K562 (cell line): ENCODE data around the gene RGS9BP. TPM values are rescaled to one million over a fixed set of nuclear protein-coding genes. Genes with fewer than 3 reads are reported as not detected.

ENCODE experiments used
- CBX8 ChIP-seq: fragments of 200-600 bp; sonication (generic); IDR thresholded peaks from 2 replicates; pipeline ENCODE4 v1.6.1; 2012; ENCODE audit warnings: borderline replicate concordance, mixed run types, low read depth, mild to moderate bottlenecking, moderate library complexity, mixed read lengths, low read length, control low read depth, inconsistent platforms; ENCODE audit not compliant: poor library complexity, severe bottlenecking; ENCODE audit errors: extremely low read depth
- HMG20A ChIP-seq: fragments of 450-650 bp; formaldehyde crosslinking; conservative IDR thresholded peaks from 2 replicates; pipeline ENCODE4 v1.4.0; 2020; ENCODE audit warnings: mild to moderate bottlenecking, mixed read lengths
- L3MBTL2 ChIP-seq: fragments of 450-650 bp; IDR thresholded peaks from 2 replicates; pipeline ENCODE4 v1.6.1; 2016; ENCODE audit warnings: mild to moderate bottlenecking, moderate library complexity
- MAZ ChIP-seq, 2 experiments: fragments of 450-650 bp in 1 of 2; sonication (generic) in 1 of 2; formaldehyde crosslinking; IDR thresholded peaks in 1 of 2; conservative IDR thresholded peaks in 1 of 2; 2 replicates each; pipeline versions ENCODE4 v1.4.0 to v1.5.0; 2020; ENCODE audit warnings: mild to moderate bottlenecking in 1 of 2, missing genetic modification reagents in 1 of 2
- NEUROD1 ChIP-seq: fragments of 150-350 bp; IDR thresholded peaks from 2 replicates; pipeline ENCODE4 v1.6.1; 2014; ENCODE audit warnings: borderline replicate concordance, low read length, low read depth; ENCODE audit not compliant: partially characterized antibody
- NR2C1 ChIP-seq, 2 experiments: fragments of 450-650 bp; IDR thresholded peaks; 2 replicates each; pipeline ENCODE4 v1.6.1; 2017; ENCODE audit warnings: mild to moderate bottlenecking in 2 of 2, antibody characterized with exemption in 1 of 2, inconsistent platforms in 1 of 2, missing compliant biosample characterization in 1 of 2, missing genetic modification characterization in 1 of 2
- NR2C2 ChIP-seq, 2 experiments: fragments of 200-800 bp in 1 of 2; sonication (Bioruptor generic) in 1 of 2; sonication (generic) in 1 of 2; formaldehyde crosslinking in 1 of 2; IDR thresholded peaks; 2 replicates each; pipeline versions ENCODE4 v1.6.1 to v1.8.0; 2016 to 2022; ENCODE audit warnings: mild to moderate bottlenecking in 1 of 2, missing compliant biosample characterization in 1 of 2, missing genetic modification characterization in 1 of 2, missing genetic modification reagents in 1 of 2
- SPI1 ChIP-seq: IDR thresholded peaks from 2 replicates; pipeline ENCODE4 v1.6.1; 2011; ENCODE audit warnings: low read depth, low read length, control low read depth, borderline replicate concordance
- TRIM24 ChIP-seq, 2 experiments: fragments of 450-650 bp; IDR thresholded peaks; 2 replicates each; pipeline ENCODE4 v1.6.1; 2016
- ZZZ3 ChIP-seq: fragments of 450-650 bp; IDR thresholded peaks from 2 replicates; pipeline ENCODE4 v1.6.1; 2016; ENCODE audit warnings: antibody characterized with exemption, mild to moderate bottlenecking, moderate library complexity
- polyA plus RNA-seq, 8 experiments: library from polyadenylated mRNA; depleted of rRNA in 4 of 8; stranded (reverse) in 5 of 8; unstranded in 3 of 8; fragments of >200 nt; fragmentation: Nextera tagmentation in 2 of 8; fragmentation: Illumina TruSeq in 1 of 8; extraction: Ambion mirVana in 2 of 8; extraction: Trizol in 1 of 8; gene quantifications; 2 replicates each; pipeline versions ENCODE4 v1.2.1 to v1.2.3, GENCODE V29; 2011 to 2014; ENCODE audit warnings: inconsistent platforms in 1 of 8, missing spikeins in 1 of 8
- total RNA-seq, 7 experiments: library from RNA; depleted of rRNA in 6 of 7; stranded (reverse); fragments of >200 nt in 6 of 7; fragmentation: Illumina TruSeq in 2 of 7; extraction: Trizol in 2 of 7; gene quantifications; 2 replicates each; pipeline versions ENCODE4 v1.2.1 to v1.2.3, GENCODE V29; 2011 to 2021; ENCODE audit warnings: low replicate concordance in 1 of 7
- TF ChIP-seq, protein P1 (sequence below), 2 experiments: fragments of 450-650 bp; IDR thresholded peaks; 2 replicates each; pipeline ENCODE4 v1.6.1; 2016
- TF ChIP-seq, protein P2 (sequence below): sonication (generic); formaldehyde crosslinking; IDR thresholded peaks from 2 replicates; pipeline ENCODE4 v1.8.0; 2022; ENCODE audit warnings: mild to moderate bottlenecking, missing genetic modification reagents
- TF ChIP-seq, protein P3 (sequence below): fragments of 250-450 bp; sonication (Bioruptor Pico); IDR thresholded peaks from 2 replicates; pipeline ENCODE4 v1.5.0; 2021; ENCODE audit warnings: mild to moderate bottlenecking, borderline replicate concordance
- TF ChIP-seq, protein P4 (sequence below): fragments of 250-450 bp; sonication (Bioruptor Pico); IDR thresholded peaks from 2 replicates; pipeline ENCODE4 v1.5.0; 2021
- TF ChIP-seq, protein P5 (sequence below): fragments of 450-650 bp; IDR thresholded peaks from 2 replicates; pipeline ENCODE4 v1.6.1; 2016; ENCODE audit warnings: antibody characterized with exemption
- TF ChIP-seq, protein P6 (sequence below): fragments of 250-450 bp; sonication (Bioruptor Pico); IDR thresholded peaks from 2 replicates; pipeline ENCODE4 v1.8.0; 2021; ENCODE audit warnings: moderate library complexity, mild to moderate bottlenecking, inconsistent platforms

The RGS9BP gene
- total and polyA plus RNA-seq, 9 of the 15 experiments (the other 6 are each of a cell fraction or from before 2014, with no cell fraction given), result 0.03 to 1.3 (median 0.49) TPM

DNA sequence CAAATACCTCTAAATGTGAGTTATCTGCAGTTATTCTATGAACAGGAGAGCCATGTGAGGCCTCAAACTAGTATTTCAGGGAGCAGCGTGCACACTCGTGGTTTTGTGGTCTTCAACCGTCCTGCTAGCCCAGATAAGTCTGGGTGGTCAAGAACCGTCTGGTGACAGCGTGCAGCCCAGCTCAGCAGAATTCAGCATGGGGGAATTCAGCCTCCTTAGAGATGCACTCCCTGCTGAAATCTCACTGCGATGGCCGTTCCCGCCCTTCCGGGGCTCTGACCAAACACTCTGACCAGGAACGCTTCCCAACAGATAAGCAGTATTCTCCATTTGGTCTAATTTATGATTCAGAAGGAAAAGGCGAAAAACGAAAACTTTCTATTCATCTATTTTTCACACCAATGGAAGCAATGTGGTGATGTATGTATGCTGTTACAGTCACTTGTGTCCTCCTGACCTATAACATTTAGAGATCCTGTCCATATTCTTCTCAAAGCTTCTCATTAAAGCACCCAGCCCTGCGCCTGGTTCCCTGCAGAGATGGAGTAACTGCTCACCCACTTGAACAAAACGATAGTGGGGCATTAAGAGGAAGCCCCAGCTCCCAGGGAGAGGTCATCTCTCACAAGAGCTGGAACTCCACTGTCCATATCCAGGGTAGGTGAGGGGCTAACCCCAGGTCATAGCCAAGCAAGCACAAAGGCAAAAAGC lies 3.6 kb upstream of the RGS9BP start (continued):
- peak; percentile 6 to 45; a peak in 2 of 4 replicates for TF ChIP-seq TRIM24 (IDR thresholded peaks at IDR 0.05)
- TF ChIP-seq NEUROD1, result peak; percentile 73
- TF ChIP-seq, protein P1, sequence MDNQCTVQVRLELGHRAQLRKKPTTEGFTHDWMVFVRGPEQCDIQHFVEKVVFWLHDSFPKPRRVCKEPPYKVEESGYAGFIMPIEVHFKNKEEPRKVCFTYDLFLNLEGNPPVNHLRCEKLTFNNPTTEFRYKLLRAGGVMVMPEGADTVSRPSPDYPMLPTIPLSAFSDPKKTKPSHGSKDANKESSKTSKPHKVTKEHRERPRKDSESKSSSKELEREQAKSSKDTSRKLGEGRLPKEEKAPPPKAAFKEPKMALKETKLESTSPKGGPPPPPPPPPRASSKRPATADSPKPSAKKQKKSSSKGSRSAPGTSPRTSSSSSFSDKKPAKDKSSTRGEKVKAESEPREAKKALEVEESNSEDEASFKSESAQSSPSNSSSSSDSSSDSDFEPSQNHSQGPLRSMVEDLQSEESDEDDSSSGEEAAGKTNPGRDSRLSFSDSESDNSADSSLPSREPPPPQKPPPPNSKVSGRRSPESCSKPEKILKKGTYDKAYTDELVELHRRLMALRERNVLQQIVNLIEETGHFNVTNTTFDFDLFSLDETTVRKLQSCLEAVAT (IDR thresholded peaks at IDR 0.05), result peak in 1 of 2 experiments; percentile 97; a peak in 2 of 4 replicates
- TF ChIP-seq, protein P2, sequence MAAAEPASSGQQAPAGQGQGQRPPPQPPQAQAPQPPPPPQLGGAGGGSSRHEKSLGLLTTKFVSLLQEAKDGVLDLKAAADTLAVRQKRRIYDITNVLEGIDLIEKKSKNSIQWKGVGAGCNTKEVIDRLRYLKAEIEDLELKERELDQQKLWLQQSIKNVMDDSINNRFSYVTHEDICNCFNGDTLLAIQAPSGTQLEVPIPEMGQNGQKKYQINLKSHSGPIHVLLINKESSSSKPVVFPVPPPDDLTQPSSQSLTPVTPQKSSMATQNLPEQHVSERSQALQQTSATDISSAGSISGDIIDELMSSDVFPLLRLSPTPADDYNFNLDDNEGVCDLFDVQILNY, result no peak
- TF ChIP-seq, protein P3, sequence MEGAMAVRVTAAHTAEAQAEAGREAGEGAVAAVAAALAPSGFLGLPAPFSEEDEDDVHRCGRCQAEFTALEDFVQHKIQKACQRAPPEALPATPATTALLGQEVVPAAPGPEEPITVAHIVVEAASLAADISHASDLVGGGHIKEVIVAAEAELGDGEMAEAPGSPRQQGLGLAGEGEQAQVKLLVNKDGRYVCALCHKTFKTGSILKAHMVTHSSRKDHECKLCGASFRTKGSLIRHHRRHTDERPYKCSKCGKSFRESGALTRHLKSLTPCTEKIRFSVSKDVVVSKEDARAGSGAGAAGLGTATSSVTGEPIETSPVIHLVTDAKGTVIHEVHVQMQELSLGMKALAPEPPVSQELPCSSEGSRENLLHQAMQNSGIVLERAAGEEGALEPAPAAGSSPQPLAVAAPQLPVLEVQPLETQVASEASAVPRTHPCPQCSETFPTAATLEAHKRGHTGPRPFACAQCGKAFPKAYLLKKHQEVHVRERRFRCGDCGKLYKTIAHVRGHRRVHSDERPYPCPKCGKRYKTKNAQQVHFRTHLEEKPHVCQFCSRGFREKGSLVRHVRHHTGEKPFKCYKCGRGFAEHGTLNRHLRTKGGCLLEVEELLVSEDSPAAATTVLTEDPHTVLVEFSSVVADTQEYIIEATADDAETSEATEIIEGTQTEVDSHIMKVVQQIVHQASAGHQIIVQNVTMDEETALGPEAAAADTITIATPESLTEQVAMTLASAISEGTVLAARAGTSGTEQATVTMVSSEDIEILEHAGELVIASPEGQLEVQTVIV (CRISPR knock-in tag), result no peak
- no peak for TF ChIP-seq HMG20A (CRISPR knock-in tag)
- TF ChIP-seq, protein P4, sequence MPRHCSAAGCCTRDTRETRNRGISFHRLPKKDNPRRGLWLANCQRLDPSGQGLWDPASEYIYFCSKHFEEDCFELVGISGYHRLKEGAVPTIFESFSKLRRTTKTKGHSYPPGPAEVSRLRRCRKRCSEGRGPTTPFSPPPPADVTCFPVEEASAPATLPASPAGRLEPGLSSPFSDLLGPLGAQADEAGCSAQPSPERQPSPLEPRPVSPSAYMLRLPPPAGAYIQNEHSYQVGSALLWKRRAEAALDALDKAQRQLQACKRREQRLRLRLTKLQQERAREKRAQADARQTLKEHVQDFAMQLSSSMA (CRISPR knock-in tag), result no peak
- 0 out of 2 replicates have a peak, but pooled peaks have one; percentile 19 for TF ChIP-seq SPI1
- no peak for TF ChIP-seq NR2C2 (CRISPR knock-in tag; IDR thresholded peaks at IDR 0.05)
- no peak for TF ChIP-seq NR2C2 (tag; IDR thresholded peaks at IDR 0.05)
- peak; percentile 98 for TF ChIP-seq L3MBTL2
- peak; percentile 15; the same call in 1 of the 2 replicates for TF ChIP-seq NR2C1 (IDR thresholded peaks at IDR 0.05)
- TF ChIP-seq NR2C1 (tag; IDR thresholded peaks at IDR 0.05), result 0 out of 2 replicates have a peak, but pooled peaks have one; percentile 50
- TF ChIP-seq ZZZ3, result no peak
- TF ChIP-seq, protein P5, sequence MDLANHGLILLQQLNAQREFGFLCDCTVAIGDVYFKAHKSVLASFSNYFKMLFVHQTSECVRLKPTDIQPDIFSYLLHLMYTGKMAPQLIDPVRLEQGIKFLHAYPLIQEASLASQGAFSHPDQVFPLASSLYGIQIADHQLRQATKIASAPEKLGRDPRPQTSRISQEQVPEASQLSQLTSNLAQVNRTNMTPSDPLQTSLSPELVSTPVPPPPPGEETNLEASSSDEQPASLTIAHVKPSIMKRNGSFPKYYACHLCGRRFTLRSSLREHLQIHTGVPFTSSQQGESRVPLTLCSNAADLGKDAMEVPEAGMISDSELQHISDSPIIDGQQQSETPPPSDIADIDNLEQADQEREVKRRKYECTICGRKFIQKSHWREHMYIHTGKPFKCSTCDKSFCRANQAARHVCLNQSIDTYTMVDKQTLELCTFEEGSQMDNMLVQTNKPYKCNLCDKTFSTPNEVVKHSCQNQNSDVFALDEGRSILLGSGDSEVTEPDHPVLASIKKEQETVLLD, result peak; percentile 23; the same call in 1 of the 2 replicates
- TF ChIP-seq, protein P6, sequence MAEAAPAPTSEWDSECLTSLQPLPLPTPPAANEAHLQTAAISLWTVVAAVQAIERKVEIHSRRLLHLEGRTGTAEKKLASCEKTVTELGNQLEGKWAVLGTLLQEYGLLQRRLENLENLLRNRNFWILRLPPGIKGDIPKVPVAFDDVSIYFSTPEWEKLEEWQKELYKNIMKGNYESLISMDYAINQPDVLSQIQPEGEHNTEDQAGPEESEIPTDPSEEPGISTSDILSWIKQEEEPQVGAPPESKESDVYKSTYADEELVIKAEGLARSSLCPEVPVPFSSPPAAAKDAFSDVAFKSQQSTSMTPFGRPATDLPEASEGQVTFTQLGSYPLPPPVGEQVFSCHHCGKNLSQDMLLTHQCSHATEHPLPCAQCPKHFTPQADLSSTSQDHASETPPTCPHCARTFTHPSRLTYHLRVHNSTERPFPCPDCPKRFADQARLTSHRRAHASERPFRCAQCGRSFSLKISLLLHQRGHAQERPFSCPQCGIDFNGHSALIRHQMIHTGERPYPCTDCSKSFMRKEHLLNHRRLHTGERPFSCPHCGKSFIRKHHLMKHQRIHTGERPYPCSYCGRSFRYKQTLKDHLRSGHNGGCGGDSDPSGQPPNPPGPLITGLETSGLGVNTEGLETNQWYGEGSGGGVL (CRISPR knock-in tag), result no peak
- no peak for TF ChIP-seq CBX8
- peak in 1 of 2 experiments; percentile 36; a peak in 2 of 4 replicates for TF ChIP-seq MAZ (CRISPR knock-in tag; conservative IDR thresholded peaks at IDR 0.05 in 1 of 2, IDR thresholded peaks at IDR 0.05 in 1 of 2)
